GM20000 (cell line): ENCODE results near the gene AMPD2.

Experiments
- DNase-seq: peaks from one replicate; pipeline ENCODE4 v3.0.0; 2012; ENCODE audit warnings: low spot score
- CTCF ChIP-seq: IDR thresholded peaks from 2 replicates; pipeline ENCODE4 v1.5.1; 2012; ENCODE audit warnings: mild to moderate bottlenecking, control low read depth; ENCODE audit errors: extremely low read depth, missing control alignments

The AMPD2 gene

GRCh38 chr1:109619576-109620400 lies at the start of gene AMPD2, which contains the start of gene GNAT2:
TSS of gene AMPD2 (plus strand) at chr1:109619837. CDS start at chr1:109621176, 1,339 bp downstream.
TSS of gene GNAT2 (minus strand) at chr1:109619616. CDS start at chr1:109612870, 6,746 bp downstream.
- peak; percentile 91 for DNase-seq
- no peak for TF ChIP-seq CTCF

- TF ChIP-seq CTCF, result no peak
- no peak for DNase-seq
These were observed 49.2 kb upstream of the AMPD2 start for GRCh38 chr1:109570414-109570813.

GRCh38 chr1:109573785-109574184 lies 45.9 kb upstream of the AMPD2 start:
- no peak for TF ChIP-seq CTCF
- no peak for DNase-seq

- DNase-seq, result no peak
- TF ChIP-seq CTCF, result no peak
These were observed 40.6 kb upstream of the AMPD2 start for GRCh38 chr1:109578947-109579443.

- TF ChIP-seq CTCF, result no peak
- no peak for DNase-seq
These were observed 40.1 kb upstream of the AMPD2 start for GRCh38 chr1:109579491-109579890.

- TF ChIP-seq CTCF, result no peak
- DNase-seq, result no peak
These were observed 37.6 kb upstream of the AMPD2 start for GRCh38 chr1:109582021-109582420.

GRCh38 chr1:109584766-109585165 lies 34.9 kb upstream of the AMPD2 start:
- DNase-seq, result no peak

More at GRCh38 chr1:109584766-109585165, 34.9 kb upstream of the AMPD2 start:
- no peak for TF ChIP-seq CTCF
